Islet of Langerhans (tissue), 1 donor: Measurements from ENCODE around the gene PGA4.

Source experiments
- FAIRE-seq: peaks from one replicate; lab custom pipeline; 2011; peaks lifted over from hg19 to GRCh38; lab: Jason Lieb, UNC

PGA4 gene

DNA sequence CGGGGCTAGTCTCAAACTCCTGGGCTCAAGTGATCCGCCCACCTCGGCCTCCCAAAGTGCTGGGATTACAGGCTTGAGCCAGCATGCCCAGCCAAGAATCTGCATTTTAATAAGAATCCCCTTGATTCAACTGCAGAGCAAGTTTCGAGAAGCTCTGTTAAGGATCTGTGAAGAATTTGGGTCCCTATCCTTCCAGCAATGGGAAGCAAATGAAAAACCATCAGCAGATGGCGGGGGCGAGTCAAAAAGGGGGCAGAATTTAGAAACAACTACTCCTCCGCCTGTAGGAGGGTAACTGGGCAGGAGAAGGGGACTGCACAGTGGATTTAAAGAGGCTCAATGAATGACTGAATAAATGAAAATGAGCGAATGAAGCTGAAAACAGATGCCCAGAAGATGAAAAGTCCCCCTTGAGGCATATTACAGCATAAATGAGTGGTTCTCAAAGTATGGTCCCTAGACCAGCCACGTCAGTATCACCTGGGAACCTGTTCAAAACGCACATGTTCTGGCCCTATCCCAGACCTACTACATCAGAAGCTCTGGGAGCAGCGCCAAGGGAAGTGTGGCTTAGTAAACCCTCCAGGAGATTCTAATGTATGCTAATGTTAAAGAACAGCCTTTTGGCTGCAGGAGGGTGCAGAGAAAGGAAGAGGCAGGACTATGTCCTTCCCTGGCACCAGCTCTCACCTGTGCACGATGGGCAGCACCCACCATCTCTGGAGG is 58.0 kb downstream of the PGA4 start:
- no peak for FAIRE-seq

DNA sequence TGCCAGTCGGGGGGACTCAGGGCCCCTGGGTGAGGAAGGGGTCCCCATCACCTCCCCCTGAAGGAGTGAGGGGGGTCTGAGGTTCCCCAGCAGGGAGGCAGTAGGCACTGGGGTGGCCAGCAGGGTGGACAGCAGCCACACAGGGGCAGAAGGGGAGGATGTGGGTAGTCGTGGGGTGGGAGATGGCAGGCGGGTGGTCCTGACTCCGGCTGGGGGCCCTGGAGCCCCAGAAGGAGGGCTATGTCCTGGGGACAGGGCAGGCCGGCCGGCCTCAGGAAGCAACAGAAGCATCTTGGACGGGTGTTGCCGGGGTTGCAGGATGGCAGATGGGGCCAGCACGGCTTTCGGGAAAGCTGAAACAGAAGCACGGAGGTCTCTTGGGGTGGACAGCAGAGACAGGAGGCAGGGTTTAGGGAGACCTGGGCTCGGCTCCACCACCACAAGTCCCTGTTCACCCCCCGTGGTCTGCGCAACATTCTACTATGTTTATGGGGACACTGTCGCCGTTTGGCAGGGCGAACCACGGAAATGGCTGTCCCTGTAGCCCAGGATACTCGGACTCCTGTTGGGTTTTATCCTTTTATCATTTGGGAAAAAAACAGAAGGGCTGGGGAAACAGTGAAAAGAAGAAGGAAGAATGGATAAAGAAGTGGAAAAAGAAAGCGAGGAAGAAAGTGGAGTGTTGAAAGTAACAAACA is 58.9 kb downstream of the PGA4 start:
- FAIRE-seq: no peak
